Measurements from ENCODE around the gene HECW1. TPM values are rescaled to one million over a fixed set of nuclear protein-coding genes. Genes with fewer than 3 reads are reported as not detected.

HECW1 gene
- total and polyA plus RNA-seq, 2 of the 13 experiments (the other 11 are each of a cell fraction or from before 2014, with no cell fraction given) = not detected

- CTCF ChIA-PET (ENCODE audit: low intra/inter-chr PET ratio, low total read pairs) = no interaction called here
- BruUV-seq (replicated peaks) = no TSS peak
- TF ChIP-seq SMARCE1 (IDR thresholded peaks at IDR 0.05; ENCODE audit: borderline replicate concordance) (no peak), SAFB2 (CRISPR knock-in tag; IDR thresholded peaks at IDR 0.05; ENCODE audit: borderline replicate concordance, low read depth) (no peak), NCOA1 (CRISPR knock-in tag; IDR thresholded peaks at IDR 0.05) (no peak), ZNF512B (CRISPR knock-in tag; IDR thresholded peaks at IDR 0.05; ENCODE audit: borderline replicate concordance) (no peak), ASH2L (IDR thresholded peaks at IDR 0.05; ENCODE audit: insufficient read length, low read depth, low read length) (no peak), NONO (IDR thresholded peaks at IDR 0.05) (no peak), NONO (CRISPR knock-in tag; conservative IDR thresholded peaks at IDR 0.05) (no peak), EZH2 (conservative IDR thresholded peaks at IDR 0.05; ENCODE audit: low read depth, low read length) (no peak), HMGXB3 (CRISPR knock-in tag; IDR thresholded peaks at IDR 0.05; ENCODE audit: borderline replicate concordance) (no peak), GATAD2A (CRISPR knock-in tag; IDR thresholded peaks at IDR 0.05) (no peak), IKZF5 (CRISPR knock-in tag; IDR thresholded peaks at IDR 0.05) (no peak), LCORL (IDR thresholded peaks at IDR 0.05) (no peak), LCORL (CRISPR knock-in tag; IDR thresholded peaks at IDR 0.05) (no peak)
Observed at GRCh38 chr7:43495572-43495971, 383.1 kb downstream of the HECW1 start.

More at GRCh38 chr7:43495572-43495971, 383.1 kb downstream of the HECW1 start:
- no peaks in the 10 kb centered on the region for H3K79me2 ChIP-seq (ENCODE audit: insufficient read depth, low read length)
- H3K9ac ChIP-seq (ENCODE audit: insufficient read depth, low read depth, low read length) = no peak overlapping the region
- intact Hi-C loops (cut with micrococcal nuclease; ENCODE audit: unreplicated experiment) (no loop called here), in situ Hi-C loops (cut with HindIII; ENCODE audit: extremely low pct_ligation_motif_present, low pct_unique_long_range_greater_than_20kb) (no loop called here)
- H3K4me1 ChIP-seq (ENCODE audit: insufficient read depth, low read length) = peaks cover 21% of the 10 kb centered on the region
- H3K4me2 ChIP-seq (ENCODE audit: low read depth, low read length) = no peak overlapping the region
- POLR2A ChIA-PET = no interaction called here
- no peak overlapping the region for H3K4me3 ChIP-seq (replicated peaks in 1 of 3; ENCODE audit: insufficient read depth in 1 of 3, low read depth in 2 of 3, low read length in 3 of 3)
- no peak overlapping the region for H3K27ac ChIP-seq (ENCODE audit: extremely low read length, insufficient read depth, low read length)
- no peaks in the 10 kb centered on the region for H4K20me1 ChIP-seq (ENCODE audit: insufficient read depth, low read length)
- H3K9me3 ChIP-seq (ENCODE audit: low read length) = no peaks in the 10 kb centered on the region
- WGBS (ENCODE audit: low lambda C conversion rate) = over 99% methylated on average over 4 of the region's 4 CpGs
- no peaks in the 10 kb centered on the region for H3K36me3 ChIP-seq (replicated peaks in 1 of 2; ENCODE audit: control insufficient read depth in 1 of 2, insufficient read depth in 2 of 2, low read length in 2 of 2)
- no peak overlapping the region for H2AFZ ChIP-seq (ENCODE audit: low read length)
- no peaks in the 10 kb centered on the region for H3K27me3 ChIP-seq (ENCODE audit: control insufficient read depth in 1 of 2, insufficient read depth in 2 of 2, low read length in 2 of 2)
- FAIRE-seq (no peak), ATAC-seq (no peak), DNase-seq (ENCODE audit: low spot score) (no peak)

Measured in HepG2 (cell line).